Stimulated activated CD4-positive, alpha-beta T cell treated with anti-CD3 and anti-CD28 coated beads, Interleukin-2, amount 100 ng/mL, for 48 hours (primary cell): ENCODE measurements around the gene KRTAP1-4.
"Not testable (repeated sequence)": the region's sequence is repeated elsewhere in the genome, so short reads cannot be mapped to it uniquely, and the experiment has no call there.

ENCODE experiments used
- DNase-seq, 2 donors: peaks; one replicate each; pipeline ENCODE4 v3.0.0-alpha.2; 2020

The KRTAP1-4 gene

DNA sequence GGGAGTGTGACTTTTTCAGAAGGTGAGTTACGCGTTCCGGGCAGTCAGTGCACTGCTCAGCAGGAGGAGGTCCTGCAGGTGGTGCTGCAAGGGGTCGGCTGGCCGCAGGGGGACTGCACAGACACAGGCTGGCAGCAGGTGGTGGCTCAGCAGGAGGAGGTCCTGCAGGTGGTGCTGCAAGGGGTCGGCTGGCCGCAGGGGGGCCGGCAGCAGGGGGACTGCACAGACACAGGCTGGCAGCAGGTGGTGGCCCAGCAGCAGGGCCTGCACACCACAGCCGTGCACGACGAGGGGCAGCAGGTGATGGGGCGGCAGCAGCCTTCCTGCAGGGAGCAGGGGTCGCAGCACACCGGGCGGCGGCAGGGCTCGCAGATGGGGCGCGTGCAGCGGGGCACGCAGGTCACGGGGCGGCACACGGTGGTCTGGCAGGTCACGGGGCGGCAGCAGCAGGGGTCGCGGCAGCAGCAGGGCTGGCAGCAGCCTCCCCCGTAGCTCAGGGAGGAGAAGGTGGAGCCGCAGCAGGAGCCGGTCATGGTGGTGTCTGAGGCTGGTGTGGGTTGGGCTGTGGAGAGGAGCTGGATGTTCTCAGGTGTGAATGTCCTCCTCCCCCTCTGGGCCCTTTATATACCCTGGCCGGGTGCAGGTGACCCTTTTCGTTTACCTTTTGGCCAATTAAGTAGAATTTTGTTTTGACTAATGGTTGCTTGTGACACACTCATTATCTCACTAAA is 16.9 kb upstream of the KRTAP1-4 start, which contains the start of gene KRTAP2-1:
KRTAP2-1 (minus strand) TSS at position 582 of the 731 bp plus-strand sequence; CDS start at position 533, 49 bp downstream.
- not testable (repeated sequence) for DNase-seq

DNA sequence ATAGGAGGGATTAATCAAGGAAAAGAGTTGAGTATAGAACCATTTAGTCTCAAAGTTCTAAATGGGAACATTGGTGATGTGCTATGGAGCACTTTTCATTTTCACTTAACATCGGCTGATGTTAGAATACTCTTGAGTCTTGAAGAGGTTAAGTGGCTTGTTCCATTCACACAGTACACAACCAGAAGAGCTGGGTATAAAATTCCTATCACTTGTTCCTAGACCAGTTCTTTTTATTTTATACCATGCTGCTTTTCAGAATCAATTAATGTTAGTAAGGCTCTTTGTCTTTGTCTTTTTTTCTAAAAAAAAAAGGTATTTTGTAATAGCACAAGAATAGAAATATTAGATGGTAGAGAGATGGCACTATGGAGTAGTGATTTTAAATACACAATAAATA is 13.0 kb upstream of the KRTAP1-4 start:
- DNase-seq, result no peak

DNA sequence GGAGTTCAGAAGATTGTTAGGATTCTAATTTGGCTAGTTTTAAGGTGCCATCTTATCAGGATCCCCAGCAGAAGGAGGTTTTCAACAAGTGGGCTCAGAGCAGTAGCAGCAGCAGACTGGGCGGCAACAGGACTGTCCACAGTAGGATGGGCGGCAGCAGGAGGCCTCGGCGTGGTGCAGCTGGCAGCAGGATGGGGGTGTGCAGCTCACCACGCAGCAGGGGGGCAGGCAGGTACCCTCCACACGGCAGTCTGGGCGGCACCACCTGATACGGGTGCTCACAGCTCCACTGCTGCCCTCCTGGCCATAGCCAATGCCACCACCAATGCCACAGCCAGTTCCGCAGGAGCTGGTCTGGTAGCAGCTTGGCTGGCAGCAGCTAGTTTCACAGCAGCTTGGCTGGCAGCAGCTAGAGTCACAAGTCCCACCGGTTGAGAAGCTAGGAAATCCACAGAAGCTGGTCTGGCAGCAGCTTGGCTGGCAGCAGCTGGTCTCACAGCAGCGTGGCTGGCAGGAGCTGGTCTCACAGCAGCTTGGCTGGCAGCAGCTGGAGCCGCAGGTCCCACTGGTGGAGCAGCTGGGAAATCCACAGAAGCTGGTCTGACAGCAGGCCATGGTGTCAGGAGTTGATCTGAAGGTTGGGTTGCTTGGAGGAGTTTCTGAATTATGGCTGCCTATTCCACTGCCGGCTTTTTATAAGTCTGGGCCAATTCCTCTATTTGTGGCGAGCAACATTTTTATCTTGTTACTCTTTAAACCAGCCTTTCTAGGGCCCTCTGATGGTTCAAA is 11.0 kb upstream of the KRTAP1-4 start, which contains the start of gene KRTAP1-1:
KRTAP1-1 (minus strand) TSS at position 668 of the 789 bp plus-strand sequence; CDS start at position 615, 53 bp downstream.
- DNase-seq, result not testable (repeated sequence)

DNA sequence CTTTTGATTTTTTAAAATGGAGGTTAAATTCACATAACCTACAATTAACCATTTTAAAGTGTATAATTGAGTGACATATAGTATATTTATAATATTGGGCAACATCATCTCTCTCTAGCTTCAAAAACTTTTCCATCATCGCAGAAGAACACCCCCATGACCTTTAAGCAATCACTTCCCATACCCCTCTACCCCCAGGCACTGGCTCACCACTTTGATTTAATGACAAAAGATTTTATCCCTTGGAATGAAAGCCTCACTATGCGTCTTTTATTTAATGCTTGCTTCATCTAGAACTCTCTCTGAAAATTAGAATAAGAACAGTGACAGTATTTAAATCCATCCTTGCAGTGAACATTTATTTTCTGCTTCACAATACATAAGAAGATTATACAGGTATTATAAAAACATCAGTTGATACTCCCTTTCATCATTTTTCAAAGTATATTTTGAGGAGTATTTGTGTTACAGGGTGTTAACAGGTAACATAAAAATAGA is 7.9 kb upstream of the KRTAP1-4 start:
- no peak for DNase-seq

DNA sequence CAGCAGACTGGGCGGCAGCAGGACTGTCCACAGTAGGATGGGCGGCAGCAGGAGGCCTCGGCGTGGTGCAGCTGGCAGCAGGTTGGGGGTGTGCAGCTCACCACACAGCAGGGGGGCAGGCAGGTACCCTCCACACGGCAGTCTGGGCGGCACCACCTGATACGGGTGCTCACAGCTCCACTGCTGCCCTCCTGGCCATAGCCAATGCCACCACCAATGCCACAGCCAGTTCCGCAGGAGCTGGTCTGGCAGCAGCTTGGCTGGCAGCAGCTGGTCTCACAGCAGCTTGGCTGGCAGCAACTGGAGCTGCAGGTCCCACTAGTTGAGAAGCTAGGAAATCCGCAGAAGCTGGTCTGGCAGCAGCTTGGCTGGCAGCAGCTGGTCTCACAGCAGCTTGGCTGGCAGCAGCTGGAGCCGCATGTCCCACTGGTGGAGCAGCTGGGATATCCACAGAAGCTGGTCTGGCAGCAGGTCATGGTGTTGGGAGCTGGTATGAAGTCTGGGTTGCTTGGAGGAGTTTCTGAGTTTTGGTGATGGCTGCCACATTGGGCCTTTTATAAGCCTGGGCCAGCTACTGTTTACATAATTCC is 4.4 kb upstream of the KRTAP1-4 start, which contains the start of gene KRTAP1-3:
KRTAP1-3 (minus strand) TSS at position 529 of the 590 bp plus-strand sequence; CDS start at position 476, 53 bp downstream.
- not testable (repeated sequence) for DNase-seq

DNA sequence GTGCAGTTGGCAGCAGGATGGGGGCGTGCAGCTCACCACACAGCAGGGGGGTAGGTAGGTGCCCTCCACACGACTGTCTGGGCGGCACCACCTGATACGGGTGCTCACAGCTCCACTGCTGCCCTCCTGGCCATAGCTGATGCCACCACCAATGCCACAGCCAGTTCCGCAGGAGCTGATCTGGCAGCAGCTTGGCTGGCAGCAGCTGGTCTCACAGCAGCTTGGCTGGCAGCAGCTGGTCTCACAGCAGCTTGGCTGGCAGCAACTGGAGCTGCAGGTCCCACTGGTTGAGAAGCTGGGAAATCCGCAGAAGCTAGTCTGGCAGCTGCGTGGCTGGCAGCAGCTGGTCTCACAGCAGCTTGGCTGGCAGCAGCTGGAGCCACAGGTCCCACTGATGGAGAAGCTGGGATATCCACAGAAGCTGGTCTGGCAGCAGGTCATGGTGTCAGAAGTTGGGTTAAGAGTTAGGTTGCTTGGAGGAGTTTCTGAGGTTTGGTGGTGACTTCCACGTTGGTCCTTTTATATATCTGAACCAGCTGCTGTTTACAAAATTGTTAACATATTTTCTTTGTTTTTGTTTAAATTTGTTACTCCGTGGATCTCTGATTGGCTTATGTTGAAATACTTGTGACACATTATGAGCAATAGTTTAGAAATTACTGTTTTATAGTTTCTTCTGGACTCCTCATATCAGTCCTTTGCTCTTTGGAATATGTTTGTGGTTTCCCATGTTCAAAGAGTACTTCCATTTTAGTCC is 3.1 kb downstream of the KRTAP1-4 start, which contains the start of gene KRTAP1-5:
KRTAP1-5 (minus strand) TSS at position 494 of the 757 bp plus-strand sequence; CDS start at position 441, 53 bp downstream.
- no peak for DNase-seq

DNA sequence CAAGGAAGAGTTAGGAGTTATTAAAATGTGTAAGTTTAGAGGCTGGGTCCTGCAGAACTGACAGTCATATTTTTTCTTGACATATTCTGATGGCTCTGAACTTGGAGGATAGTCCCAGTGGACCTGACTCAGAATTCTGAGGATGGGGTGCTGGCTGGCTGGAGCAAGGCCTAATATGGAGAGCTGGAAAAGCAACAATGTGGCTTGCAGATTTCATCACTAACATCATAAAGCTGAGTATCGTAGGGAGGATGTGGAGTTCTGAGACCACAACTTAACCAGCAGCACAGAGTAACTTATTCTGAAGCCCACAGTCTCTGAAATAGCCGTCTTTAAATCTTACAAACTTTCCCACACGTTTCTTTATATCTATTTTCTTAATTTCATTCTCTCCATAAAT is 5.3 kb downstream of the KRTAP1-4 start:
- DNase-seq, result no peak

DNA sequence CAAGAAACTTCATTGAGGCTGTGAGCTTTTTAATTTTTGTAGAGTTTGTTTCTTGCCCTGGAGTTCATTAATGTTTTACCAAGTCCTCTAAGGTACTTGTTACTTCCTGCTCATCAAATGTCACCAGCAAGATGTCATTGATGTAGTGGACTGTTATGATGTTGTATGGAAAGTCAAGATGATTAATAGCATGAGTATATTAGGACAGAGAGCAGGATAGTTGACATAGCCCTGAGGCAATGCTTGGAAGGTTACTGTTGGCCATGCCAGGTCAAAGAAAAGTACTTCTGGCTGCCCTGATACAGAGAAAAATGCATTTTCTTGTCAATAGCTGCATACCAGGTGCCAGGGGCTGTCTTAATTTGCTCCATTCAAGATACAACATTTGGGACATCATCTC is 9.7 kb downstream of the KRTAP1-4 start:
- DNase-seq, result no peak

DNA sequence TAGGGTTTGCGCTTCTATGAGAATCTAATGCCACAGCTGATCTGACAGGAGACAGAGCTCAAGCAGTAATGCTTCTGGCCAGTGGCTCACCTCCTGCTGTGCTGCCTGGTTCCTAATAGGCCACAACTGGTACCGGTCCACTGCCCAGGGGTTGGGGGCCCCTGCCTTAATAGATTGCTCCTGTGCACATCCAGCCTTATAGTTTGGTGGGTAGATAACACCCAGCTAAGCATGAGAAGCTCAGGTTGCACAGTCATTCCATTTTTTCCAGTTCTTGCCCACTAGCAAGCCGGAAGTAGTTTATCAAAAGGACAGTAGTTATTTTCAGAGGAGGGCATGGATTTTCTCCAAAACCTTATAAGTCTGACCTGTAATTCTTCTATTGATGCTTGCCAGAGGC is 10.6 kb downstream of the KRTAP1-4 start:
- DNase-seq, result no peak

DNA sequence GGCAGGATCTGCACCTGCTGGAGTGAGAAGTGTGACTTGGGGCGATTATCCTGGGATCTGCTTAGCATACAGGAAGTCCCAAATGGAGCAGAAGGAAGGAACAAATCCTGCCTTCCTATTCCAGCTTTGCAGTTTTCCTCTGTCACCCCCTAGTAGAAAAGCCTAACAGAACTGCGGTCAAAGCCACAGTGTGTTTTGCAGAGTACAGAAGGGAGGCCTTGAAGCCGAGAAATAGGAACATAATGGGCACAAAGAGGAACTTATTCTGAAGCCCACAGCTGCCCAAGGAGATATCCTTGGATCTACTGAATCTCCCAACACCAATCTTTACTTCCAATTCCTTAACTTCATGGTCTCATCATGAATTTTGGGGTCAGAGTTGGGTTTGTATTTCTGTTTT is 11.5 kb downstream of the KRTAP1-4 start:
- no peak for DNase-seq

DNA sequence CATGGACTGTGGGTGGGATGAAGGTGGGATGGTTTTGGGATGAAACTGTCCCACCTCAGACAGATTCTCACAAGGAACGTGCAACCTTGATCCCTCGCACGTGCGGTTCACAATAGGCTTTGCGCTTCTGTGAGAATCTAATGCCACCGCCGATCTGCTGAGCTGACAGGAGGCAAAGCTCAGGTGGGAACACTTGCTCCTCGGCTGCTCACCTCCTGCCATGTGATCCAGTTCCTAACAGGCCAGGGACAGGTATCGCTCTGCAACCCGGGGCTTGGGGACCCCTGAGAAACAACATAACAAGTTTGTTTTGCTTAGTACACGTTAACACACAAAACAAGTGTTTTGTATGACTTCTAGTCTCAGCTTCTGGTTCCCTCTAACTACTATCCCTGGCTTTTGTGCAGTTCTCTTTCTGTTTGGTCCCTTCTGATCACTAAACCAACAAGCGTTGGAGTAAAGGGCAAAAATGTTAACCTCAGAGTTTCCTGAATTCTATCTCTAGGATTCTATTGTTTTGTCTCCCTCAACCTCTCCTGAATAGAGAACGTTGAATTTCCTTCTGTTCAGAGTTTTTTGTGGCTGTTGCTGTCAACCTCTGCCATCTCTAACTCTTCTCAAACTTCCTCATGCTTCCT is 13.3 kb downstream of the KRTAP1-4 start:
- DNase-seq, result no peak

DNA sequence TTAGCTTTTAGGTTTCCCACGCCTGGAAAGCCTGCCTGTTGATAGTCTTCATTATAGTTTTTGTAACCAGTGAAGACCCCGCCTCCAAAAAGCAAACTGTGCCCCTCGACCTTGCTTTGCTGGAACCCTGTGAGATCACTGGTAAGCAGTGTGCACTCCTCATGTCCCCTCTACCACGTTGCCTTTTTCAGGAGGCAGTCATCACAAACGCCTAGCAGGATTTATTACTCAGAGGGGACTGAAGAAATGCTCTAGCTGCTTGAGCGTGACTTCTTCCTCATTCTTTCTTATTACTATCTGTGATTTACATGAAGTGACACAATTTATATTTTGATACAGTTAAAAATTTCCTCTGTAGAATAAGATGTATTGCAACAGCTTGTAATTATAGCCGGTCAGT is 14.5 kb downstream of the KRTAP1-4 start:
- DNase-seq, result no peak

DNA sequence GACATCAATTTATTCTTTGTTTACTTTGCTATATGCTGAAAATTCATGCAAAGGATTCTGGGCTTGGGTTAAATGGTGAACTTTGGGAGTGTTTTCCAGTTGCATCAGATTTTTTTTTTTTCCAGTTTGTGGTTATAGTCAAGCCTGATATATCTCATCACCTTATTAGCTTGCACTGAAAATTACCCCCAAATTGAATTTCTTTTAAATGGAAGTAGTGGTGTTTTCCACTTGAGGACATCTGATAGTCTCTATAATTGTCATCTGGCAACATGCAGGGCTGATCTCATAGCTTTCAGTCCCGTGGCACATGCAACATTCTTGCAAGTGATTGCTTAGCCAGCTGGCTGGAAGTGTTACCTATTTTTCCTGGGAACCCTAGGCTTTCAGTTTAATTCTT is 16.4 kb downstream of the KRTAP1-4 start:
- DNase-seq, result no peak

DNA sequence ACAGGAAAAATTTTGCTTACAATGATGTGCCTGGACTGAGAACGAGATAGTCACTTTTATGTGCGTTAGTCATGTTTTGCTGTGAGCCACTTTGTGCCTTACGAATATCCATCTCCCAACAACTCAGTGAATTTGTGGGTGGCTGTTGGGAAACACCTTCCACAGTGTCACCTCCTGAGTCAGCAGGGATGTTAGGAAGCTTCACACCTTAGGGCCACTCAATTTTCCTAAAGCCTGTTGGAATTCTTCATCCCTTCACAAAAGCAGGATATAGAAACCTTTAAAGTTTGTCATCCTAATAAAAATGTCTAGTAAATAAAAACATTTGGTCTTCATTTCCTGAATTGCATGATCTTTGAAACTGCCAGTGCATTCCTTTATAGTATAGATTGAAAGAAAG is 16.8 kb downstream of the KRTAP1-4 start:
- no peak for DNase-seq

DNA sequence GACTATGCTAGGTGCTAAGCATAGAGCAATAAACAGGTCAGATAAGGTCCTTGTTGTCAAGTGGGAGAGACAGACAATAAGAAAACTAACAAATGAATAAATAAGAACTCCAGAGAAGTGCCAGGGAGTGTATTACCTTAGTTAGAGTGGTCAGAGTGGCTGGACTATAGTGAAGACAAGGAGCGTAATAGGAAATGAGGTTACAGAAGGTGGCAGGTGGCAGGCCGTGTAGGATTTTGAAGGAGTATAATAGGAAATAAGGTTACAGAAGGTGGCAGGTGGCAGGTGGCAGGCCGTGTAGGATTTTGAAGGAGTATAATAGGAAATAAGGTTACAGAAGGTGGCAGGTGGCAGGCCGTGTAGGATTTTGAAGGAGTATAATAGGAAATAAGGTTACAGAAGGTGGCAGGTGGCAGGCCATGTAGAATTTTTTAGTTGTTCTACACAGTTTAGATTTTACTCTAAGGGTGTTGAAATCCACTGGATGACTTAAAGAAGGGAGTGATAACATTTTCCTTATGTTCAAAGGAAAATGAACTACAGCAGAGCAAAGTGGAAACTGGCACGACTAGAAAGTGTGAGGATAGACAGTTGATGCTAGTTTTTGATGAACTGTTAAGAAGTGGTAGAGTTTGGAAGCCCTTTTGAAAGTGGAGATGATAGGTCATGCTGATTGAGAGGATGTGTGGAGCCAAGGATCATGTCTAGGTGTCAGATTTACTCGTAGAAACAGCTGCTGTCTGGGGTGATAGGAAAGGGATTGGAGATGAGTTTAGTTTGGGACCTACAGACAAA is 17.5 kb downstream of the KRTAP1-4 start:
- DNase-seq, result no peak

DNA sequence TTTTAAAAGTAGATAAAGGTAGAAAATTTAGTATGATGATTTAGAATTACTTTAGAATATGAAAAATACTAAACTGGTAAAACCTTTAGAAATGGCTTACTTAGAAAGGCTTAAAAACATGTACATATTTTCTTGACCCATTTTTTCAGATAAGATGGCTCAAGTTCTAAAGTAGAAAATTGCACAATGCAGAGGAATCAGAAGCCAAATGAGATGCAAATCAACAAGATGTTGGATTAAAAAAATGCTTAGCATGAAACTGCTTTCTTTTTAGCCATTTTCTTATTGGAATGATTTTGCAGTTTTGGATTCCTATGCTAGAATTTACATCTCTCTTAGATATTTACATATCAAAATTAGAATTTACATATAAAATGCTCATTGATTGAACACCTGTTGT is 19.6 kb downstream of the KRTAP1-4 start:
- DNase-seq, result no peak

DNA sequence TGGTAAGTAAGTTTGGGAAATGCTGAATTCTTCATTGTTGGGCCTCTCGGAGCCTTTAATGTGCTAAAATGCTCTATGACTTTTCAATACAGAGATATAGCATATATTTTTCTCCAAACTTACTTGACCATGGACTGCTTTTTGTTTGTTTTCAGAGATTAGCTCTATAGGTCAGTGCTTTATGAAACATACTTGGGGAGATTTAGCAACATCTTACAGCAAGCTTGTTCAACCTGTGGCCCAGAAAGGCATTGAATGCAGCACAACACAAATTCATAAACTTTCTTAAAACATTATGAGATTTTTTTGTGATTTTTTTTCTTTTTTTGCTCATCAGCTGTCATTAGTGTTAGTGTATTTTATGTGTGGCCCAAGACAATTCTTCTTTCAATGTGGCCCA is 20.1 kb downstream of the KRTAP1-4 start:
- no peak for DNase-seq

DNA sequence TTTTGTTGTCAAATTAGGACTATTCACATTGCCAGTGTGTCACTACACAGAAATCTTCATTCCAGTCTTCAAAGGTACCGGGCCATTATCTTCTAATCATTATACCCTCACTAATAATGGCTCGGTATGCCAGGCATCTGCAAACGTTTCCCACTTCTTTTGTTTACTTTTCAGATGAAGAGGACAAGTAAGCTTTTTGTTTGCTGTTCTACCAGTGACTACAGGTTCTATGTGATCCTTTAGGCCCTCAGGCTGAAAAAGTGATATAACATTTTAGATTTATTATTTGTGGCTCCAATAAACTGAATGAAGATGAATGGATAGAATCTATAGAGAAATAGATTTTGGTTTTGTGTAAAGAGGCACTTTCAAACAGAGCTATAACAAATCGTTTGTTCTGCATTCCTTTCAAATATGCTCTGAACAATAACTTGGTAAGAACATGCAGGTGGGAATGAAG is 20.7 kb downstream of the KRTAP1-4 start:
- no peak for DNase-seq

DNA sequence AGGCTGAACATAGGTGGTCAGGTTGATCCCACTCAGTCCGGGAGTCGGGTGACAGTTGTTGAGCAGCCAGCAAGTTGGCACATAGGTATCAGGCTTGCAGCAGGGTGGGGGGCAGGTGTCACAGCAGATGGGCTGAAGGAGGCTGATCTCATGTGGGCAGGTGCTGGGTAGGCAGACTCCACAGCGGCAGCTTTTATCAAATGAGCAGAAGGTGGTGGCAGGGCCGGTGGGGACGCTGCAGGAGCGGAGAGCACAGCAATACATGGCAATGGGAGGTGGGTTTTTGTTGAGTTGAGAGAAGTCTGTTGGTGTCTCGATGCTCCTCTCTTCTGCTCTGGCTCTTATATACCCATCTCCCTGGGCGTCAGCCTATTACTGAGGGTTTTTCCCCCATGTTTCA is 21.2 kb downstream of the KRTAP1-4 start, which contains the start of gene KRTAP3-1:
KRTAP3-1 (minus strand) TSS at position 318 of the 400 bp plus-strand sequence; CDS start at position 264, 54 bp downstream.
- DNase-seq, result no peak

DNA sequence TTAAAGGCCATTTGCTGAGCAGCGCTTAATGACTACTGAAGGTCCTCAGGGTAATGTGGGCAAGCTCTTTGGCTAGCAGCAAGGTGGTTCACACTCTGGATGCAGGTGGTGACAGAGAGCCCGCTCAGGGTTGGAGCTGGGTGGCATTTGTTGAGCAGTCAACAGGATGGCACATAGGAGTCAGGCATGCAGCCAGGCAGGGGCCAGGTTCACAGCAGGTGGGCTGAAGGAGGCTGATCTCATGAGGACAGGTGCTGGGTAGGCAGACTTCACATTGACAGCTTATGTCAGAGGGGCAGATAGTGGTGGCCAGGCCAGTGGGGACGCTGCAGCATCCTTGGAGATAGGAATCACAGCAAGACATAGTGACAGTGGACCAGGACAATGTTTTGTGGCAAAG is 25.6 kb downstream of the KRTAP1-4 start:
- DNase-seq, result no peak

DNA sequence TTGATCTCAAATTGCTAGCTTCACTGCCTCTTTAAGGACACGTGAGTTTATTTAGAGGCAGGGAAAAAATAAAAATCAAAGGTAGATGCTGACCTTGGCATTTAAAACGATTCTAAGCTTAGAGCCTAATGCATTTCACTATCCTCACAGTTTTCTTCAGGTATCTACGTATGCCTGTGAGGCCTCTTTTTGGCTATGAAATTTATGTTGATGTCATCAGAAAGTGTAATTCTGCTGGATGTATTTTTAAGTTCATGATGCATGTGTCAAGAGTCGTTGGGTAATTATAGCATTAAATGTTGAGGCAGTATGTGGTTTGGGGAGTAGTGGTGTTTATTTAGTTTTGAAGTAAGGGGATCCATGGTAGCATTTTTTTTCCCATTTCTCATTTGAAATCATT is 26.1 kb downstream of the KRTAP1-4 start:
- no peak for DNase-seq
